Stimulated activated memory B cell treated with anti-CD40 and anti-IgM and Interleukin-4, amounts not matched to agents 10 μg/mL and 1 μg/mL and 100 μg/mL, for 72 hours (primary cell): ENCODE measurements around the gene ATP1A2.

Experiments used
- ATAC-seq: fragments of 150-1000 bp; cut with Tn5 transposase; 2 replicates; pipeline ENCODE4 v1.10.0; 2021
- H3K27ac Mint-ChIP-seq: one replicate; pipeline ENCODE4 v1.8.0; 2022; ENCODE audit warnings: mild to moderate bottlenecking, mixed read lengths
- H3K27me3 Mint-ChIP-seq: one replicate; pipeline ENCODE4 v1.8.0; 2022; ENCODE audit warnings: mixed read lengths
- H3K36me3 Mint-ChIP-seq: one replicate; pipeline ENCODE4 v1.8.0; 2022; ENCODE audit warnings: mixed read lengths
- H3K4me1 Mint-ChIP-seq: one replicate; pipeline ENCODE4 v1.8.0; 2022; ENCODE audit warnings: mixed read lengths
- H3K4me3 Mint-ChIP-seq: one replicate; pipeline ENCODE4 v1.8.0; 2022; ENCODE audit warnings: mild to moderate bottlenecking, moderate library complexity, mixed read lengths
- H3K9me3 Mint-ChIP-seq: one replicate; pipeline ENCODE4 v1.8.0; 2022; ENCODE audit warnings: mixed read lengths

The ATP1A2 gene

DNA sequence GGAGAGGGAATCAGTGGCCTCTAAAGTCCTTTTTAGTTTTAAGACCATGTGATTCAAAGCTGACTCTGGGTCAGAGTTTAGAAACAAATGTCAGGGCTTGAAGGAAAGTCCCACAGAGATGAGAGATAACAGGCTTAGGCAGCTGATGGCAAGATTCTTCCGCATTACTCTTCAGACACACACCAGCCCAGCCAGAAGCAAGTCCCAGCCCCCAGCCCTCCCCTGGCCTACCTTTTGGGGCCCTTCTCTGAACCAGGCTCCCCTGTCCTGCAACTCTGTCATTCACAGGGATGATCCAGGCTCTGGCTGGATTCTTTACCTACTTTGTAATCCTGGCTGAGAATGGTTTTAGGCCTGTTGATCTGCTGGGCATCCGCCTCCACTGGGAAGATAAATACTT is 61.7 kb downstream of the ATP1A2 start:
- no peaks in the 10 kb centered on the region for H3K9me3 Mint-ChIP-seq
- no peaks in the 10 kb centered on the region for H3K36me3 Mint-ChIP-seq
- no peak for ATAC-seq
- no peak overlapping the region for H3K4me3 Mint-ChIP-seq
- H3K4me1 Mint-ChIP-seq = no peaks in the 10 kb centered on the region
- peak overlapping the region; percentile 1 for H3K27ac Mint-ChIP-seq
- H3K27me3 Mint-ChIP-seq = peaks cover 45% of the 10 kb centered on the region

DNA sequence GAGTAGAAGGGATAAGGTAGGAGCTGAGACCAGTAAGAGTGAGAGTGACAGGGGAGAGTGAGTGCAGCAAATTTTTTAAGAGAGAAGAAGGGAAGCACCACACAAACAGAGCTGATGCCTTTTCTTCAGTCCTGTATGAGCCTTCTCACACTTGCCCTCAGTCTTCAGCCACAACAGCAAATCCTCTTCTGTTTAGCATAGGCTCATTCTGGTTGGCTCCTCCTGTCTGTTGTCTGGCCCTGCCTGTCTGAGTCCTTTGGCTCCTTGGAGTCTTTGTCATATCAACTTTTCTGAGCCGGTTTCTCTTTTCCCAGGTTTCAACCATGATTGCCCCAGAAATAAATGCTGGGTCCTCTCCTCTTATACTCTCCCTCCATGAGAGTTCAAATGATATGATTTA is 62.1 kb downstream of the ATP1A2 start:
- Mint-ChIP-seq H3K4me3 (no peak overlapping the region), H3K4me1 (no peaks in the 10 kb centered on the region), H3K9me3 (no peaks in the 10 kb centered on the region), H3K27me3 (peaks cover 41% of the 10 kb centered on the region), H3K27ac (peak overlapping the region; percentile 1), H3K36me3 (no peaks in the 10 kb centered on the region)
- no peak for ATAC-seq

DNA sequence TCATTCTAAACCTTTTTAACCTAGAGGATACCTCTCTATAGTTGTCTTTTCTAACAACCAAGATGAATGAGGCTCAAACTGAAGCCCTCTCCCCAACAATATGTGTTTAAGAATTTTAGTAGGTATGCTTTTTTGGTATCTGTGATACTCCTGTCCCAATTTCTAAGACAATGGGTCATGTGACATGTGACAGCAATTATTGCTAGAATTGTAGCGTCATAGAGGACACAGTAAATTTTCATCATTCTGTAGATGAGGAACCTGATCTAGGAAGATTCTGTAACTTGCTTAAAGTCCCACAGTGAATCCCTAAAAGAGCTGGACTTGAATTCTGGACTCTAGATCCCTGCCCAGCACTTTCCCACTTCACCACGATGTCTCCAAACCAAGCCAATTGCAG is 63.2 kb downstream of the ATP1A2 start:
- Mint-ChIP-seq H3K36me3 (no peaks in the 10 kb centered on the region), H3K4me1 (no peaks in the 10 kb centered on the region), H3K27me3 (peaks cover 32% of the 10 kb centered on the region), H3K4me3 (no peak overlapping the region), H3K27ac (no peak overlapping the region), H3K9me3 (no peaks in the 10 kb centered on the region)
- ATAC-seq = no peak

DNA sequence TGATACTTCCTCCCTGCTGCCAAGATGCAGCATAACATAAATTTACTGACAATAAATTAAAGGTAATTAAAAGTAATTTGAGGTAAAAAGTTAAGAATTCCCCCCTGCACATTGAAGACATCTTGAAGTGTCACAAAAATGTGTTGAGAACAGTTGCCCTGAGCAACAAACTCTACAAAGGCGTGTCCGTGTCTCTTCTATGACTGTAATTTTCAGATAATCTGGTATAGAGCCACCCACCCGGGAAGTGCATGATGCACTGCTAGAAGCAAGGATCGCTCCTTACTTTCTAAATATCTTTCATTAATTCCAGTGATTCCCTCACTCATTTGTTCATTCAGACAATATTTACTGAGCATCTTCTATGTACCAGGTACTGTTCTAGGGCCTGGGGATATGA is 63.8 kb downstream of the ATP1A2 start:
- no peak overlapping the region for H3K4me3 Mint-ChIP-seq
- no peak for ATAC-seq
- H3K36me3 Mint-ChIP-seq = no peaks in the 10 kb centered on the region
- no peaks in the 10 kb centered on the region for H3K4me1 Mint-ChIP-seq
- no peak overlapping the region for H3K27ac Mint-ChIP-seq
- H3K27me3 Mint-ChIP-seq = peaks cover 26% of the 10 kb centered on the region
- no peaks in the 10 kb centered on the region for H3K9me3 Mint-ChIP-seq

DNA sequence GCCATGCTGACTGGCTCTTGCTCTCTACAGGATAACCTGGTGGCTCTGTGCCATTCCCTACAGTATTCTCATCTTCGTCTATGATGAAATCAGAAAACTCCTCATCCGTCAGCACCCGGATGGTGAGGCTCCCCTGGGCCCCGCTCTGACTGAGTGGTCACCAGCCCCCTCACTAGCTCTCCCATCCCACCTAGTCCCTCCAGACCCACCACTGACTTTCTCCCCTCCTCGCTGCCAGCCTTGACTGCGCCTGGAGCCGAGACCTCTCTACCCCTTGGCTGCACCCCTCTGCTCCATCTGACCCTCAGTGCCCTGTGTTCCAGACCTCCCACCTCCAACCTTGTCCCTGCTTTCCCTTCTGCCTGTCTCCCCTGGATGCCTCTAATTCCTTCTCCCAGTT is 70.7 kb downstream of the ATP1A2 start:
- Mint-ChIP-seq H3K4me1 (no peaks in the 10 kb centered on the region), H3K27ac (no peak overlapping the region), H3K9me3 (no peaks in the 10 kb centered on the region), H3K4me3 (no peak overlapping the region), H3K36me3 (no peaks in the 10 kb centered on the region), H3K27me3 (peaks cover 20% of the 10 kb centered on the region)
- no peak for ATAC-seq

DNA sequence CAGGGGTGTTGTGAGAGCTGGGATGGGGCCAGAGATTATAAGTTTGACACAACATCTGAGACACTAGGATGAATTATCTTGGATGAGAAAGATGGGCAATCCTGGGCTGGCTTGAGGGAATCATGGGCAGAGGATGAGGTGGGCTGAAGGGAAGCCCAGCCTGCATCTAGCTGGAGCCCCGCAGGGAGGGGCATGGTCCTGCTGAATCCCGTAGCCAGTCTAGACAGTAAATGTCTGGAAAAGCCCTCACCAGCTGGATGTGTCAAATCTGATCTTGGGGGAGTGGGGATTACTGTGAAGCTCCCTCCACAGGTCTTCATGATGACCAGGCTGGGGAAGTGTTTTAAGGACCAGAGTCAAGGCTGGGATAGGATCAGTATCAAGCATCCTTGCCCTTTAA is 71.2 kb downstream of the ATP1A2 start:
- H3K4me3 Mint-ChIP-seq = no peak overlapping the region
- ATAC-seq = no peak
- no peaks in the 10 kb centered on the region for H3K4me1 Mint-ChIP-seq
- peaks cover 16% of the 10 kb centered on the region for H3K27me3 Mint-ChIP-seq
- no peaks in the 10 kb centered on the region for H3K36me3 Mint-ChIP-seq
- H3K9me3 Mint-ChIP-seq = no peaks in the 10 kb centered on the region
- H3K27ac Mint-ChIP-seq = no peak overlapping the region

DNA sequence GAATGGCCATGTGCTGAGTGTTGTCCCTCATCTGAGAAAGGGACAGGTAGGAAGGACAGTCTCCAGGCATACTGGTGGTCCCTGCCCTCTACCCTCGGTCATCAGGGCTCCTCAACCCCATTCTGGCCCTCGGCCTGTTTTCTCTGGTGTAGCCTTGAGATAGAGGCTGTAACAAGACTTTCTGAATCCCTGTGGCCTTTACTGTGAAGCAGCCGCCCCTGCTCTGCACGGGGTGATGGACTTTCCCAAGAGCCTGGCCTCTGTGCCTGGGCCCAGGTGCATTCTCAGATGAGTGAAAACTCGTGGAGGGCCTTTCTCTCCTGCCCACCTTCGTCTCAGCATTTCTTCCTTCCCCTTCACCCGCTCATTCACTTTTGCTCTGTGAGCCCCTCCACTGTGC is 71.8 kb downstream of the ATP1A2 start:
- no peak for ATAC-seq
- Mint-ChIP-seq H3K4me1 (no peaks in the 10 kb centered on the region), H3K9me3 (no peaks in the 10 kb centered on the region), H3K36me3 (no peaks in the 10 kb centered on the region), H3K27ac (no peak overlapping the region), H3K4me3 (no peak overlapping the region), H3K27me3 (peaks cover 11% of the 10 kb centered on the region)

DNA sequence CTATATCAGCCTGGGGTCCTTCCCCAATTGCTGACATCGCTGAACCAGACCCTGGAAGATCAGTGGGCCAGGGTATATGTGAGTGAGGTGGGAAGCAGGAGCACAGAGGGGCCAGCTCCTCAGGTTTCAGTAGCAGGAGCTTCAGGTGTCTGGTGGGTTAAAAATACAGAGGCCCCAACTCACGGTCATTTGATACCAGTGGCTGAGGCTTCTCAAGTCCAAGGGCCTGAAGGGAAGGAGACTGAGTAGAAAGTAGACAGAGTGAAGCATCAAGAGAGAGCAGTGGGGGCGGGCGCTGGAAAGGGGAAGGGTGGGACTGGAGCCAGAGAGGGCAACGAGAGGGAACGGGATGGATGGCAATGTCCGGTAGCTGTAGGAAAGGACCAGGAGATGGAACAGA is 72.8 kb downstream of the ATP1A2 start:
- no peak overlapping the region for H3K4me3 Mint-ChIP-seq
- H3K27ac Mint-ChIP-seq = no peak overlapping the region
- ATAC-seq = no peak
- H3K9me3 Mint-ChIP-seq = no peaks in the 10 kb centered on the region
- H3K4me1 Mint-ChIP-seq = no peaks in the 10 kb centered on the region
- H3K36me3 Mint-ChIP-seq = no peaks in the 10 kb centered on the region
- peaks cover 11% of the 10 kb centered on the region for H3K27me3 Mint-ChIP-seq

DNA sequence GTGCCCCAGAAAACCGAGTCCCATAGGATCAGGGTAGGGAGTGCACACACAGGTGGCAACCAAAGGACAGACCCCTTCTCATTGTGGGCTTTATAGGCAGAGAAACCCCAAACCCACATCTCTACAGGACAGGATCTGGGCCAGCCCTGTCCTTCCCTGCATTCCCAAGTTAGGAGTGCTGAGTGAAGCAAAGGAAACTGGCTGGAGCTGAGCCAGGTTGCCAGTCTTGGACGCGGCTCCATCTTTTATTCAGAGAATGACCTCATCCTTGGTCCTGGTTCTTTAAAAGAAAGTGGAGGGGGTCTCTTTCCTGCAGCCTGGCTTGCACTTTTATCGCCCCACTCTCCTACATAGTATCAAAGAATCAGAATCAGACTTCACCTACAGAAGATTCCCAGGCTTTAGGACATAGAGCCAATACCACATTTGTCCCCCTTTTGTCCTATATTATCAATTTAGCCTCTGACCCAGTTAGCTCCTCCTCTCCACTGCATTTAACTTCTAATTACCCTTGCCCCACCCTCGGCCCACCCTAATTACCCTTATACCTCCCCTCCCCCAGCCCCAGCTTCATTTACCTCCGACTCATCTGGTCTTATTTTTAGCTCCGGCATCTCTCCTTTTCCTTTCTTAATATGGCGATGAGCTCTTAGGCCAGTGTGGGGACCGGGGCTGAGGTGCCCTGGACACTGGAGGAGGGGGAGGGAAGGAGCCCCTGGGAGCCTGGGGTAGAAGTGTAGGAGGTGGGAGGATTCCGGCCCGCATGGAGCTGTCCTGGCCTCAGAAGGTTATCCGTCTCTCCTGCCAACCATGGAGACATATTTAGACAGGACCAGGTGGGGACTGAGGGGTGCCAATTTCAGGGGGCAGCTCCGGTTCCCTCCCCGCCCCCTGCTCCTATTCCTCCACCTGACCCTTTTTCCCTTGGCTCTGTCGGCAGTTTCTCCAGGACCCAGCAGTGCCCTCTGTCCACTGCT is 74.4 kb downstream of the ATP1A2 start, which contains the start of gene CASQ1:
Gene CASQ1, plus strand, starts transcription at position 927 of the 977 bp plus-strand sequence. CDS start 177 bp downstream, outside the sequence.
- Mint-ChIP-seq H3K27me3 (peaks cover 11% of the 10 kb centered on the region), H3K36me3 (no peaks in the 10 kb centered on the region), H3K27ac (no peak within 1 kb of the TSS), H3K4me3 (no peak within 1 kb of the TSS), H3K4me1 (no peaks in the 10 kb centered on the region), H3K9me3 (no peaks in the 10 kb centered on the region)
- no peak for ATAC-seq

DNA sequence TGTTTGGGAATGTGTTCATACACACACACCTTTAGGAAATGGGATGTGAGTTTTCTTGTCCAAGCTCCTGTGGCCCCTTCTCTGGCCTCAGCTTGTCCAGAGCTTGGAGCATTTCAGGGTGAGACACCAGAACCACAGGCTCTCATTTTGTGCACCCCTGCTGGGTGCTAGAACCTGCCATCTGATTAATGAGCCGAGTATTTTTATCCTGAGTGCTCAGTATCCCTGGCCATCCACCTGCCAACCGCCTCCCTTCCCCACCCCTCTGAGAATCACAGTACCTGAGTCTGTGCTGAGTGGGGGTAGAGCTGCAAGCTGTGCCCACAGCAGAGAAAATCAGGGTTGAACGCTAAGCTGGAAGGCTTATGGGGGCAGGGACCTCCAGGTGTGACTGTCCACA is 76.2 kb downstream of the ATP1A2 start:
- H3K27ac Mint-ChIP-seq = no peak overlapping the region
- H3K9me3 Mint-ChIP-seq = no peaks in the 10 kb centered on the region
- peaks cover 3% of the 10 kb centered on the region for H3K27me3 Mint-ChIP-seq
- no peaks in the 10 kb centered on the region for H3K36me3 Mint-ChIP-seq
- H3K4me3 Mint-ChIP-seq = no peak overlapping the region
- H3K4me1 Mint-ChIP-seq = no peaks in the 10 kb centered on the region
- no peak for ATAC-seq

DNA sequence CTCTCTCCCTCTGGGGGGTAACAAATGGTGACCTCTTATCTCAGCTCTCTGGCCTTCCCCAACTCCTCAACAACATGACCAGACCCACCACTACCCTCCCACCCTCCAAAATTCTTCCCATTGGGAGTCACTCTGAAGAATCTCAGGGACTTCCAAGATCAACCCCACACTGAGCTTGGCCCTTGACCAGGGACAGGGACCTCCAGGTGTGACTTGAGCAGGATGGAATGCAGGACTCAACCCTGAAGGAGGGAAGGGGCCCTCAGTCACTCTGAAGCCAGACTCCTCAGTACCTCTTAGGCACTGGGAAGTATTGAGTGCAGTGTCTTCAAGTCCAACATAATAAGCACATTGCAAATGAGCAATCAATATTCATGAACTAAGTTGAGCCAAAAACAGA is 76.7 kb downstream of the ATP1A2 start:
- no peaks in the 10 kb centered on the region for H3K4me1 Mint-ChIP-seq
- no peaks in the 10 kb centered on the region for H3K36me3 Mint-ChIP-seq
- no peak overlapping the region for H3K27ac Mint-ChIP-seq
- H3K27me3 Mint-ChIP-seq = no peaks in the 10 kb centered on the region
- no peak overlapping the region for H3K4me3 Mint-ChIP-seq
- no peaks in the 10 kb centered on the region for H3K9me3 Mint-ChIP-seq
- no peak for ATAC-seq
